ENCODE measurements around the gene REXO5. TPM values are rescaled to one million over a fixed set of nuclear protein-coding genes. Genes with fewer than 3 reads are reported as not detected.

REXO5 gene
- polyA plus RNA-seq, 1 donor: 6.7 TPM

Other genes with a start within 250 kb of the REXO5 start
- 1.4 TPM for gene ACSM2B, start 230.2 kb upstream of the REXO5 start, polyA plus RNA-seq
- gene ACSM1, start 108.8 kb upstream of the REXO5 start, polyA plus RNA-seq: 0.10 TPM
- 49.4 TPM for gene THUMPD1, start 64.7 kb upstream of the REXO5 start, polyA plus RNA-seq
- gene ACSM3, start 42.5 kb upstream of the REXO5 start, polyA plus RNA-seq: 14.6 TPM
- gene ERI2, start 55 bp upstream of the REXO5 start, polyA plus RNA-seq: 35.8 TPM
- 18.3 TPM for gene DCUN1D3, start 93.8 kb downstream of the REXO5 start, polyA plus RNA-seq
- gene LYRM1, start 94.2 kb downstream of the REXO5 start, polyA plus RNA-seq: 72.6 TPM

All from large intestine (tissue), 1 donor.